ENCODE results near the gene HMGCR.

HMGCR gene

GRCh38 chr5:75341934-75342333 lies 4.9 kb downstream of the HMGCR start:
- DNase-seq = no peak

- DNase-seq = no peak
Observed at GRCh38 chr5:75342836-75343235, 5.8 kb downstream of the HMGCR start.

GRCh38 chr5:75348241-75348640 lies 11.2 kb downstream of the HMGCR start:
- no peak for DNase-seq

DNA sequence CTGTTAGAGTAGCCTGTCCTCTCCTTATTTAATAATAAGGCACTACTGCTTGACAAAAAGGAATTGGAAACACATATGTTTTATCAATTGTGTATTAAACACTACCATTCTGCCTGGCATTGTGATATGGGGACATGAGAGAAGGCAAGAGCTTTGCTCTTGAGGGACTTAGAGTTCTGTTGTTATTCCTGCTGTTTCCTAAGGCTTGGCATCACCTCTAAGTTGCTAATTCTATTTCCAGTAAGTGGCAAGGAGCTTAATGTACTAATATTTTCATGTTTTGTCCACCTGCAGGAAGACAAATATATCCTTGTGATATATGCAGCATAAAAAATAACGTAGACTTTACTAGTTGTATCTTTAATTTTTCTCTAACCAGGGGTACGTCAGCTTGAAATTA lies 12.6 kb downstream of the HMGCR start:
- no peak for DNase-seq

DNA sequence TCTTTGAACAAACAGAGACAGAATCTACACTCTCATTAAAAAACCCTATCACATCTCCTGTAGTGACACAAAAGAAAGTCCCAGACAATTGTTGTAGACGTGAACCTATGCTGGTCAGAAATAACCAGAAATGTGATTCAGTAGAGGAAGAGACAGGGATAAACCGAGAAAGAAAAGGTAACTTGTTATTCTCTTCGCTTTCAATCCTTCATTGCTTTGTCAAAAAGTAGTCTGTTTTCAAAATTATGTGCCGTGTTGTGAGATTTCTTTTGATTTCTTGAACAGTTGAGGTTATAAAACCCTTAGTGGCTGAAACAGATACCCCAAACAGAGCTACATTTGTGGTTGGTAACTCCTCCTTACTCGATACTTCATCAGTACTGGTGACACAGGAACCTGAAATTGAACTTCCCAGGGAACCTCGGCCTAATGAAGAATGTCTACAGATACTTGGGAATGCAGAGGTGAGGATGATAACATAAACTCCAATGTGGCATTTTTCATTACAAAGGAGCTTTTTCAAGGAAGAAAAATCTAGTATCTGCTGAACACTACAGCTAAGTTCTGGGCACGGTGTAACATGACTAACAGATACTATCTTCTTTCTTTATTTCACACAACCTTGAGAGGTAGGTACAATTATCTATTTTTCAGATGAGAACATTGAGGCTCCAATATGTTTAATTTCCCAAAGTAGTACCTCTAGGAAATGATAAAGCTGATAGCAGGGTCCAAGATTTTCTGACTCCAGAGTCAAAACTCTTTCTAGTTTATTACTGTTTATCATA lies 14.3 kb downstream of the HMGCR start:
- DNase-seq = no peak

GRCh38 chr5:75355236-75355635 lies 18.2 kb downstream of the HMGCR start:
- no peak for DNase-seq

GRCh38 chr5:75356719-75357118 lies 19.7 kb downstream of the HMGCR start:
- no peak for DNase-seq

- no peak for DNase-seq
Observed at GRCh38 chr5:75358117-75358516, 21.1 kb downstream of the HMGCR start.

GRCh38 chr5:75361310-75361709 lies 24.3 kb downstream of the HMGCR start:
- no peak for DNase-seq

- DNase-seq = no peak
Observed at GRCh38 chr5:75362474-75362975, 25.5 kb downstream of the HMGCR start.

DNA sequence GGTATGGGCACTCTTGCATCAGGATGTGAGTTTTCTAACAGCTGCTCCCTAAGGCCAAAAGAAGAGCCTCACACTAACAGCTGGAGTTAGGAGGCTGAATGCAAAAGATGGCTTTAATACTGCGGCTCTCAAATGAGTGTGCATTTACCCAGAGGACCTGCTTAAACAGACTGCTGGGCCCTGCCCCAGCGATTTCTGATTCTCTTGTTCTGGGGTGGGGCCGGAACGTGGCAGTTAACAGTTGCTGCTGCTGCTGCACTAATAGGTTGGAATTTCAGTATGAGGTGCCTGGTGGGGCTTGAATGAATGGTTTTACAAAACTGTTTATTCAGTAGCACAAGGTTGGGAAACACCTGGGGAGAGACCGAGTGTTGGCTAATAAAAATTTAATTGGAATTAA lies 26.1 kb downstream of the HMGCR start:
- no peak for DNase-seq

DNA sequence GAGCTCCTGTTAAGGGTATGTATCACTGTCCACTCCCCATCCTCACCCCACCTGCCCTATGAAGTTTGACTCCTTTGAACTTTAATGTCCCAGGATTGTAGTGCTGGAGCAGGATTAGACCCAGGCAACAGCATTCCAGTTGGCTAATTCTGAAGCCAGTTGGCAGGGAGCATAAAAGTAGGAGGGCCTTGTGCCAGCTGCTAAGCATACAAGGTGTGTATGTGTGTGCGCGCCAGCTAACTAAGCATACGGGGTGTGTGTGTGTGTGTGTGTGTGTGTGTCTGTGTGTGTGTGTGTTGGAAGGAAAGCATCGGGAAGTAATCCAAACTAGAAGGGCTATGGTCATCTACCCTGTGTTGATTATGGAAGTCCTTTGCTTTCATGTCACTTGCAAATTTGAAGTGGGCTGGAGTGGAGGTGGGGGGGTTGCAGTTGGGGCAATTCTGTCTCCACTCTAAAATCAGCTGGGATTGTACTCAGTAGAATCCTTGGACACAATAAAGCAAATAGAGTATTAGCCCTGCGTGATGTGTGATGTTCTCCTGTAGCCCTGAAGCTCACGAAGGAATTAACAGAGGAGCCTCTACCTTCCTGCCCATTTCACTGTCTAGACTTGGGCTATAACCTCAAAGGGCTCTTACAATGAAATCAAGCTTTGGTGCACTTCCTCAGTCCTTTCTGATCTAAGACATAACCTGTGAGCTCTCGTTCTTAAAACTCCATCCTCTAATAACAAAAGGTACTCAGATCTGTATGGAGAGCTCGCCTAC lies 26.9 kb downstream of the HMGCR start:
- DNase-seq = no peak

GRCh38 chr5:75364571-75365280 lies 27.7 kb downstream of the HMGCR start:
- no peak for DNase-seq

- no peak for DNase-seq
Observed at GRCh38 chr5:75365740-75366139, 28.7 kb downstream of the HMGCR start.

DNA sequence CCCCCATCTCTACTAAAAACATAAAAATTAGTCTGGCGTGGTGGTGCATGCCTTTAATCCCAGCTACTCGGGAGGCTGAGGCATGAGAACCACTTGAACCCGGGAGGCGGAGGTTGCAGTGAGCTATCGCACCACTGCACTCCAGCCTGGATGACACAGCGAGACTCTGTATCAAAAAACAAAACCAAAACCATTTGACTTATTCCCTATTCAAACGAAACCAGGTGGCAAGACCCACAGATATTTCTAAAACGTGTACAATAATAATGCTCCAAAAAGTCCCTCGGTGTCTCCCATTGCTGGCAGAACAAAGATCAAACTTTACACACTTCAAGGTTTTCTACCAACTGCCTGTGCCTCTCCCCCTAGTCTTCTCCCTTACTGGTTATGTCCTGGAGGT lies 29.8 kb downstream of the HMGCR start:
- DNase-seq = no peak

DNA sequence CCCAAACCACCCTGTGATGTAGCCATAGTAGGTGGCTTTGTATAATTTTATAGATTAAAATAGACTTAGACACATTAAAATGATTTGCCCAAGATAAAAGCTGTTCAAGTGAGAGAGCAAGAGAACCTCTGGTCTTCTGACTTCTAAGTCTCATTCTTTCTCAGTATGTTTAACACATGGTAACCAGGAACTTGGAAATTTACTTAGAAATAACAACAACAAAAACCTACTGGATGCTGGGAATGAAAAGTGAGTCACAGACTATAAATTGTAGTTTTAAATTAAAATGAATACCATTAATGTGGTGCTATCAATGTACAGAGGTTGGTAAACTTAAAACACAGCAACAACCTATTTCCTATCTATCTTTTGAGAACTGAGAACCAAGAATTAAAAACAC lies 30.4 kb downstream of the HMGCR start:
- DNase-seq = no peak

- no peak for DNase-seq
Observed at GRCh38 chr5:75368391-75368790, 31.4 kb downstream of the HMGCR start.

GRCh38 chr5:75373862-75374261 lies 36.8 kb downstream of the HMGCR start:
- DNase-seq = no peak

GRCh38 chr5:75374394-75374814 lies 37.4 kb downstream of the HMGCR start:
- DNase-seq = no peak

GRCh38 chr5:75375414-75375813 lies 38.4 kb downstream of the HMGCR start:
- no peak for DNase-seq

DNA sequence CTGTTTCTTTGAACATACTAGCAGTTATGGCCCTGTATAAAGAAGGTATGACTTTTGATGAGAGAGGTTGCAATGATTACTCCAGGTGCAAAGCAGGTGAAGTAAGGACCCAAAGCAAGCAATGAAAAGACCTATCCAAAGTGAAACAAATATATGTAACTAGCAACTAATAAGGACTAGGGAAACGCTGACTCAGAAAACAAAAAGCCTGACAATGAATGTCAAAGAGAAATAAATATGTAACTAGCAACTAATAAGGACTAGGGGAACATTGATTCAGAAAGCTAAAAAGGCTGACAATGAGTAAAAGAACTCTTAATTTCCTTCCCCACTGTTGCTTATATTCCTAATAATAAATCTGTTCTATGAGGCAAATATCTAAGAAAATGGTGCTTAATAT lies 43.1 kb downstream of the HMGCR start:
- no peak for DNase-seq

GRCh38 chr5:75381456-75381855 lies 44.4 kb downstream of the HMGCR start:
- DNase-seq = no peak

DNA sequence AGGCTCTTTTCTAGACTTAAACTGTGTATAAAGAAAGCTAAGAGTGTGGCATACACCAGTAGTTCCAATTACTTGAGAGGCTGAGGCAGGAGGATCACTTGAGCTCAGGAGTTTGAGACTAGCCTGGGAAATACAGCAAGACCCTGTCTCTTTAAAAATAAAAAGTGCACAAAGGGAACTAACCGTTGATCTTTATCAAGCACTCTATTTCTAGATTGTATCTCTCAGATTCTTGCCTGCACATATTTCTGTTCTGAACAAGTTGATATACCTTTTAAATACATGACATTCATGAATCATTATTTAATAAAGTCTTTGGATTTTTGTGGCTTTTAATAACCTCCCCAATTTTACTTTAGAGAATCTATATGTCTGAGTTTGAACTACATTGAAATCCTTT lies 47.2 kb downstream of the HMGCR start:
- no peak for DNase-seq

DNA sequence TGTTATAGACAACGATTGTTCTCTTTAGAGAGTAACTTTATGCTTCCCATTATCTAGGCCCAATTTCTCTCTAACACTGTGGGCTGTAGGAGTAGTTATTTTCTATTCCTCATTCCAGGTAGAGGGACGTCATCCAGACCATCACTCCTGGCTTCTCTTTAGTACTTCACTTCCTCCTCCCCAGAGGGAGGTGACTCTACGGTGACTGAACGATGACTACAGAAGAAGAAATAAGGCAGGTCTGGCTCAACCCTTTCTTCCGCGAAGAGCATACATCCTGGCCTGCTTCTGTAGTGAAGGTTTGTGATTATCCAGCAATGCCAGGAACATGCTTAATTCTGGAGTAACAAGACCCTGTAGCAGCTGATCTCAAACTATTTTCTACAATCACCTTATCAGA lies 50.8 kb downstream of the HMGCR start:
- no peak for DNase-seq

All from NK-92 treated with Interleukin-12 subunit alpha and Interleukin-12 subunit beta, amount 100 ng/mL, for 24 hours (cell line).